IMR-90 (cell line): ENCODE data around the gene ADAMTSL1. TPM values are rescaled to one million over a fixed set of nuclear protein-coding genes. Genes with fewer than 3 reads are reported as not detected.

Experiments
- ATAC-seq: fragments of 200-7000 bp; cut with Tn5 transposase; 2 replicates; pipeline ENCODE4 v1.9.1; 2020; ENCODE audit warnings: low read depth, mild to moderate bottlenecking, moderate library complexity
- BruUV-seq: library from RNA; stranded (reverse); fragments of 400-500 nt; replicated peaks from 2 replicates; lab custom pipeline; 2021; lab: Mats Ljungman, UMichigan
- CTCF ChIA-PET: fragments of 300-600 bp; formaldehyde crosslinking; extraction: SDS; loops from one replicate; lab custom pipeline; 2021; ENCODE audit warnings: antibody characterized with exemption; lab: Yijun Ruan, JAX
- POLR2A ChIA-PET: fragments of 300-600 bp; sonication (Branson Sonifier 250); formaldehyde crosslinking; loops from one replicate; lab custom pipeline; 2022; ENCODE audit warnings: antibody characterized with exemption; ENCODE audit not compliant: unreplicated experiment; lab: Charles Lee
- DNase-seq: peaks from one replicate; pipeline ENCODE4 v3.0.0; 2013
- H2AFZ ChIP-seq: replicated peaks from 2 replicates; pipeline ENCODE3; 2013; ENCODE audit warnings: low read length, mild to moderate bottlenecking; ENCODE audit not compliant: poor library complexity
- H2AK5ac ChIP-seq: 2 replicates; pipeline ENCODE4 v1.6.1; 2013; ENCODE audit warnings: low read depth, low read length, inconsistent platforms
- H2AK9ac ChIP-seq: replicated peaks from 2 replicates; pipeline ENCODE3; 2013; ENCODE audit warnings: mild to moderate bottlenecking, low read depth, low read length, moderate library complexity; ENCODE audit not compliant: poor library complexity
- H2BK120ac ChIP-seq: 2 replicates; pipeline ENCODE4 v1.6.1; 2013; ENCODE audit warnings: low read depth, low read length, inconsistent platforms
- H2BK15ac ChIP-seq: 3 replicates; pipeline ENCODE4 v1.6.1; 2013; ENCODE audit warnings: low read depth, low read length, inconsistent platforms
- H2BK20ac ChIP-seq: 2 replicates; pipeline ENCODE4 v1.6.1; 2013; ENCODE audit warnings: low read depth, mild to moderate bottlenecking, inconsistent platforms, low read length, moderate library complexity
- H2BK5ac ChIP-seq: 2 replicates; pipeline ENCODE4 v1.6.1; 2013; ENCODE audit warnings: mild to moderate bottlenecking, low read depth, low read length, inconsistent platforms; ENCODE audit not compliant: poor library complexity, severe bottlenecking
- H3K14ac ChIP-seq: replicated peaks from 2 replicates; pipeline ENCODE4 v1.6.1; 2013; ENCODE audit warnings: low read depth, low read length, inconsistent platforms
- H3K18ac ChIP-seq: 2 replicates; pipeline ENCODE4 v1.6.1; 2013; ENCODE audit warnings: low read depth, low read length, control low read depth
- H3K23ac ChIP-seq: 2 replicates; pipeline ENCODE4 v1.6.1; 2013; ENCODE audit warnings: low read depth, low read length, inconsistent platforms
- H3K27ac ChIP-seq: 2 replicates; pipeline ENCODE4 v1.5.1; 2013; ENCODE audit warnings: mild to moderate bottlenecking, control low read depth, low read length; ENCODE audit not compliant: insufficient read depth
- H3K27me3 ChIP-seq: 2 replicates; pipeline ENCODE4 v1.6.1; 2013; ENCODE audit warnings: low read length; ENCODE audit not compliant: control insufficient read depth, insufficient read depth
- H3K36me3 ChIP-seq: 2 replicates; pipeline ENCODE4 v1.6.1; 2013; ENCODE audit warnings: low read length, mixed read lengths; ENCODE audit not compliant: control insufficient read depth, insufficient read depth
- H3K4ac ChIP-seq: 2 replicates; pipeline ENCODE4 v1.6.1; 2013; ENCODE audit warnings: low read depth, low read length, inconsistent platforms
- H3K4me1 ChIP-seq: 2 replicates; pipeline ENCODE4 v1.6.1; 2013; ENCODE audit warnings: low read length, mixed read lengths; ENCODE audit not compliant: control insufficient read depth, insufficient read depth
- H3K4me2 ChIP-seq: 2 replicates; pipeline ENCODE4 v1.6.1; 2013; ENCODE audit warnings: low read depth, mild to moderate bottlenecking, control low read depth, low read length, moderate library complexity
- H3K4me3 ChIP-seq: 2 replicates; pipeline ENCODE4 v1.5.1; 2013; ENCODE audit warnings: low read depth, mild to moderate bottlenecking, control low read depth, low read length, moderate library complexity; ENCODE audit not compliant: insufficient read depth
- H3K56ac ChIP-seq: 2 replicates; pipeline ENCODE4 v1.6.1; 2013; ENCODE audit warnings: low read length, inconsistent platforms; ENCODE audit not compliant: insufficient read depth; ENCODE audit errors: extremely low read depth
- H3K79me1 ChIP-seq, 2 experiments: 2 replicates each; pipeline ENCODE4 v1.6.1; 2013; ENCODE audit warnings: low read length in 2 of 2, inconsistent platforms in 1 of 2, low read depth in 1 of 2
- H3K9ac ChIP-seq: 2 replicates; pipeline ENCODE4 v1.6.1; 2013; ENCODE audit warnings: low read depth, low read length, control low read depth
- H3K9me1 ChIP-seq: 2 replicates; pipeline ENCODE4 v1.6.1; 2013; ENCODE audit warnings: low read length, inconsistent platforms; ENCODE audit not compliant: insufficient read depth
- H3K9me3 ChIP-seq: 2 replicates; pipeline ENCODE4 v1.6.1; 2013; ENCODE audit warnings: low read length; ENCODE audit not compliant: control insufficient read depth, insufficient read depth
- H4K20me1 ChIP-seq: 2 replicates; pipeline ENCODE4 v1.6.1; 2013; ENCODE audit warnings: low read length, inconsistent platforms; ENCODE audit not compliant: insufficient read depth
- H4K5ac ChIP-seq: 2 replicates; pipeline ENCODE4 v1.6.1; 2013; ENCODE audit warnings: mild to moderate bottlenecking, low read depth, low read length, control low read depth
- H4K8ac ChIP-seq, 2 experiments: 2 replicates each; pipeline ENCODE4 v1.6.1; 2013; ENCODE audit warnings: low read depth in 2 of 2, low read length in 2 of 2, control low read depth in 1 of 2, inconsistent platforms in 1 of 2
- H4K91ac ChIP-seq: 2 replicates; pipeline ENCODE4 v1.6.1; 2013; ENCODE audit warnings: low read depth, low read length, inconsistent platforms; ENCODE audit not compliant: insufficient read depth
- MAFK ChIP-seq: IDR thresholded peaks from 2 replicates; pipeline ENCODE4 v1.6.1; 2012; ENCODE audit warnings: low read depth, low read length, improper control_type of control experiment
- MXI1 ChIP-seq: IDR thresholded peaks from 2 replicates; pipeline ENCODE4 v1.6.1; 2012; ENCODE audit warnings: low read depth, mild to moderate bottlenecking, low read length, moderate library complexity, borderline replicate concordance
- WGBS, 2 experiments: methylation state at CpG; one replicate each; pipeline versions ENCODE4 v1.1.5 to v1.1.7; 2013; ENCODE audit warnings: missing lambda C conversion rate in 2 of 2; ENCODE audit not compliant: insufficient read length in 1 of 2; ENCODE audit errors: extremely low coverage in 2 of 2; 5-methylcytosine and 5-hydroxymethylcytosine counted together
- dilution Hi-C: fragments of 300-500 bp; cut with HindIII; formaldehyde crosslinking; loops from one replicate; pipeline ENCODE4 v1.14.3; 2018; ENCODE audit warnings: low sequenced_read_pairs; ENCODE audit not compliant: unreplicated experiment
- in situ Hi-C: fragments of 300-500 bp; cut with MboI; formaldehyde crosslinking; loops from 3 replicates; pipeline ENCODE4 v1.14.3; 2019; ENCODE audit warnings: low sequenced_read_pairs, inconsistent platforms, mixed read lengths
- intact Hi-C: fragments of 100-400 bp; cut with micrococcal nuclease; formaldehyde crosslinking; loops from 2 replicates; pipeline ENCODE4 v1.10.0; 2022
- polyA plus RNA-seq, 3 experiments: library from polyadenylated mRNA; depleted of rRNA; stranded (reverse); fragments of >200 nt; gene quantifications; 2 replicates each; pipeline ENCODE4 v1.2.3, GENCODE V29; 2012; ENCODE audit warnings: low replicate concordance in 1 of 3
- total RNA-seq: library from RNA; depleted of rRNA; stranded (reverse); fragments of >200 nt; gene quantifications from 2 replicates; pipeline ENCODE4 v1.2.3, GENCODE V29; 2012

ADAMTSL1 gene
- total and polyA plus RNA-seq, 2 of the 4 experiments (the other 2 are of a cell fraction): 38.2 to 62.2 TPM

DNA sequence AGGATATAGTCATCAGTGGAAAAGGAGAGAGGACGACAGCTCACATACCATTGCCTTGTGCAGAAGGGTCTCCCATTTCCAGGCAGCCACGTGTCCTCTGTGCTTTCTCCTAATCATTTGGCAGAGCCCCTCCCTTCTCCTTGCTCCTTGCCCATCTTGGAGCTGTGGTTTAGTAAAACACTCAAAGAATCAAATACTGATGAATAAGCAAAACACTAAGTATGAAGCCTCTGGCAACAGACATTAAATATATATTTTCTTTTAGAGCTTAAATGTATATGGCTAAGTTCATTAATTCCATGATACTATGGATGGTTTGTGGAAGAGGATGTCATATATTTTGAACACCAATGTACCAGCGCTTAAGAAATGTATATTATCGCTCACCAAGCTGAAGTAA, 280.6 kb downstream of the ADAMTSL1 start:
- Histone ChIP-seq H2BK15ac (no peak overlapping the region), H2BK20ac (no peak overlapping the region), H3K4me2 (no peak overlapping the region), H3K4me3 (no peak overlapping the region), H3K9me1 (peaks cover 7% of the 10 kb centered on the region; the same call in 1 of the 2 replicates), H3K9me3 (no peaks in the 10 kb centered on the region), H2AK5ac (no peak overlapping the region), H2BK120ac (no peak overlapping the region), H3K27ac (no peak overlapping the region), H4K20me1 (no peaks in the 10 kb centered on the region), H2AK9ac (no peak overlapping the region), H3K36me3 (no peaks in the 10 kb centered on the region), H4K8ac (no peak overlapping the region), H4K91ac (no peak overlapping the region), H4K5ac (no peak overlapping the region), H2AFZ (no peak overlapping the region), H3K18ac (no peak overlapping the region), H3K79me1 (no peaks in the 10 kb centered on the region), H3K23ac (no peak overlapping the region), H3K4me1 (peaks cover 2% of the 10 kb centered on the region; the same call in 1 of the 2 replicates), H2BK5ac (no peak overlapping the region), H3K9ac (no peak overlapping the region), H3K14ac (no peak overlapping the region), H3K56ac (no peak overlapping the region), H3K4ac (0 out of 2 replicates have a peak overlapping the region, but pooled peaks have one; percentile 25), H3K27me3 (no peaks in the 10 kb centered on the region)
- in situ Hi-C loops (no loop called here), intact Hi-C loops (no loop called here), dilution Hi-C loops (no loop called here)
- ChIA-PET POLR2A (no interaction called here), CTCF (no interaction called here)
- WGBS, 2 experiments: no CpG with 5 or more reads among the region's 4 CpGs
- no peak for DNase-seq
- TF ChIP-seq MAFK: peak; percentile 60
- TF ChIP-seq MXI1: no peak
- BruUV-seq: no TSS peak
- no peak for ATAC-seq
